Gastroesophageal sphincter (tissue), 4 donors: ENCODE data around the gene TMED10. TPM values are rescaled to one million over a fixed set of nuclear protein-coding genes. Genes with fewer than 3 reads are reported as not detected.

ENCODE experiments used
- ATAC-seq: fragments of 150-250 bp; one replicate; pipeline ENCODE4 v1.9.1; 2016; ENCODE audit warnings: mild to moderate bottlenecking, moderate library complexity
- H3K27ac ChIP-seq, 4 donors: fragments of 200-600 bp; sonication (generic) in 3 of 4; 1 replicate in 3 of 4; 2 replicates in 1 of 4; pipeline ENCODE4 v1.5.1; 2016 to 2019
- H3K27me3 ChIP-seq: fragments of 200-600 bp; sonication (generic); one replicate; pipeline ENCODE4 v1.5.1; 2019
- H3K36me3 ChIP-seq, 2 donors: fragments of 200-600 bp; sonication (generic); one replicate each; pipeline ENCODE4 v1.5.1; 2019; ENCODE audit warnings: control low read depth in 1 of 2
- H3K4me1 ChIP-seq, 3 donors: fragments of 200-600 bp; sonication (generic); 1 replicate in 2 of 3; 2 replicates in 1 of 3; pipeline ENCODE4 v1.5.1; 2016 to 2019; ENCODE audit warnings: control low read depth in 2 of 3
- H3K4me3 ChIP-seq, 2 donors: fragments of 200-600 bp; sonication (generic); one replicate each; pipeline ENCODE4 v1.5.1; 2019; ENCODE audit warnings: mild to moderate bottlenecking in 1 of 2, moderate library complexity in 1 of 2
- H3K9me3 ChIP-seq, 3 donors: fragments of 200-600 bp; sonication (generic); one replicate each; pipeline ENCODE4 v1.5.1; 2017 to 2019; ENCODE audit warnings: control low read depth in 2 of 3
- EP300 ChIP-seq: sonication (generic); formaldehyde crosslinking; IDR thresholded peaks from one replicate; pipeline ENCODE4 v1.6.1; 2017; ENCODE audit warnings: antibody characterized with exemption, mild to moderate bottlenecking
- POLR2A ChIP-seq, 2 donors: fragments of 450-650 bp; IDR thresholded peaks; one replicate each; pipeline ENCODE4 v1.6.1; 2017; ENCODE audit warnings: antibody characterized with exemption in 2 of 2, mild to moderate bottlenecking in 2 of 2, moderate library complexity in 1 of 2
- POLR2AphosphoS5 ChIP-seq: sonication (generic); formaldehyde crosslinking; IDR thresholded peaks from one replicate; pipeline ENCODE4 v1.6.1; 2017; ENCODE audit warnings: antibody characterized with exemption
- WGBS, 2 donors: methylation state at CpG; one replicate each; pipeline ENCODE4 v1.1.5; 2018; ENCODE audit warnings: low coverage in 1 of 2; 5-methylcytosine and 5-hydroxymethylcytosine counted together
- total RNA-seq, 4 donors: library from RNA; depleted of rRNA; stranded (reverse); fragments of >200 nt; gene quantifications; one replicate each; pipeline ENCODE4 v1.1.0, GENCODE V29; 2016
- TF ChIP-seq, protein P1 (sequence below), 4 experiments: fragments of 200-600 bp in 2 of 4; fragments of 450-650 bp in 2 of 4; sonication (generic) in 1 of 4; IDR thresholded peaks; one replicate each; pipeline ENCODE4 v1.5.1; 2017 to 2019; ENCODE audit warnings: antibody characterized with exemption in 4 of 4, mild to moderate bottlenecking in 2 of 4, moderate library complexity in 2 of 4

TMED10 gene
- total RNA-seq, 4 donors from 2014 or later, result 140 to 241 (median 162) TPM

DNA sequence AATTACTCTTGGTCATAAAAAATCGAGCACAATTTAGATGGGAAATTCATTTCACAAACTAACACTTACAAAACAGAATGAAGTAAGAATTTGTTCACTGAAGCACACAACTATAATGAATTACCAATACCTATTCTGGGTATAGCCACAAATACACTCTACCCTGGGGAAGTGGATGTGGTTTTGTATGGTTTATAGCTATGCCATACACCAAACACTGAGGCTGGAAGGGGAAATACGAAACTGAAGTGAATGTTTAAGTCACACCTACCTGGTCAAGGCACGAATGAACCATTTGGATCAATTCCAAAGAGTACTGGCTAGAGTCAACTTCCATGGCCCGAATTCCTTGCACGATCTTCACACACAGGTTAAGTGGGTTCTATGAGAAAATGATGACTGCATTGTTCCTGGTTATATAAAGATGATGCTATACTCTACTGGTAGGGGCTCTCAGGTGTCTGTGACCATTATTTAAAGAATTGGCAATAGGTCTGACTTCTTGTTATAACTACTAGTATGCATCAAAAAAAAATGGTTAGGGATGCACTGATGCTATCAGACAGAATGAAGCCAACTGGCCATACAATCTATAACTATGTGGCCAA, 62.4 kb downstream of the TMED10 start:
- no peaks in the 10 kb centered on the region for H3K4me1 ChIP-seq
- WGBS, 2 donors, result 72 to 84% methylated on average over 4 to 5 of the region's 5 CpGs
- peaks cover 13 to 100% of the 10 kb centered on the region in 2 donors for H3K36me3 ChIP-seq
- no peak for ATAC-seq
- TF ChIP-seq POLR2AphosphoS5 (no peak), POLR2A (IDR thresholded peaks at IDR 0.05) (no peak), EP300 (no peak)
- TF ChIP-seq, protein P1, sequence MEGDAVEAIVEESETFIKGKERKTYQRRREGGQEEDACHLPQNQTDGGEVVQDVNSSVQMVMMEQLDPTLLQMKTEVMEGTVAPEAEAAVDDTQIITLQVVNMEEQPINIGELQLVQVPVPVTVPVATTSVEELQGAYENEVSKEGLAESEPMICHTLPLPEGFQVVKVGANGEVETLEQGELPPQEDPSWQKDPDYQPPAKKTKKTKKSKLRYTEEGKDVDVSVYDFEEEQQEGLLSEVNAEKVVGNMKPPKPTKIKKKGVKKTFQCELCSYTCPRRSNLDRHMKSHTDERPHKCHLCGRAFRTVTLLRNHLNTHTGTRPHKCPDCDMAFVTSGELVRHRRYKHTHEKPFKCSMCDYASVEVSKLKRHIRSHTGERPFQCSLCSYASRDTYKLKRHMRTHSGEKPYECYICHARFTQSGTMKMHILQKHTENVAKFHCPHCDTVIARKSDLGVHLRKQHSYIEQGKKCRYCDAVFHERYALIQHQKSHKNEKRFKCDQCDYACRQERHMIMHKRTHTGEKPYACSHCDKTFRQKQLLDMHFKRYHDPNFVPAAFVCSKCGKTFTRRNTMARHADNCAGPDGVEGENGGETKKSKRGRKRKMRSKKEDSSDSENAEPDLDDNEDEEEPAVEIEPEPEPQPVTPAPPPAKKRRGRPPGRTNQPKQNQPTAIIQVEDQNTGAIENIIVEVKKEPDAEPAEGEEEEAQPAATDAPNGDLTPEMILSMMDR (IDR thresholded peaks at IDR 0.05), result no peak
- H3K27ac ChIP-seq, result no peak overlapping the region
- H3K4me3 ChIP-seq, result no peak overlapping the region
- H3K27me3 ChIP-seq, result no peaks in the 10 kb centered on the region
- H3K9me3 ChIP-seq, result no peaks in the 10 kb centered on the region

DNA sequence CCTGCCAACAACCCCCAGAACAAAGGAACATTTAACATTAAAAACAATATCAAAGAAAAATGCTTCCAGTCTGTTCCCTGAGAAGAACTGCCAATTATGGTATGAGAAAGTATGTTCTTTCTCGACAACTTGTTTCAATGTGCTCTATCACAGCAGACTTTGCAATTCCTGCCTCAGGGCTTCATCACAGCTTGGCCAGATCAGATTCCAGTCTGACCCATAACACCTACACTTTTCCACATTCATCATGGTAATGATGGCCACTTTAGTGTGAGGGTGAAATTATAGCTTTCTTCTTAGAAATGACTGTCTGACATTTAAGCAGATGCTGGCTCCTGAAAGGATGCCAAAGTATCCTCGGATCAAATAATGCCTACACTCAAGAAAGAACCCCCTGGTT, 66.5 kb downstream of the TMED10 start:
- Histone ChIP-seq H3K9me3 (no peaks in the 10 kb centered on the region), H3K36me3 (peaks cover 13 to 100% of the 10 kb centered on the region in 2 donors), H3K4me1 (no peaks in the 10 kb centered on the region), H3K27ac (no peak overlapping the region), H3K4me3 (no peak overlapping the region), H3K27me3 (no peaks in the 10 kb centered on the region)
- TF ChIP-seq EP300 (no peak), POLR2AphosphoS5 (no peak), POLR2A (IDR thresholded peaks at IDR 0.05) (no peak)
- TF ChIP-seq, protein P1 (IDR thresholded peaks at IDR 0.05), result no peak
- ATAC-seq, result no peak
- WGBS, 2 donors, result 40 to 83% methylated on average over 1 to 2 of the region's 2 CpGs

DNA sequence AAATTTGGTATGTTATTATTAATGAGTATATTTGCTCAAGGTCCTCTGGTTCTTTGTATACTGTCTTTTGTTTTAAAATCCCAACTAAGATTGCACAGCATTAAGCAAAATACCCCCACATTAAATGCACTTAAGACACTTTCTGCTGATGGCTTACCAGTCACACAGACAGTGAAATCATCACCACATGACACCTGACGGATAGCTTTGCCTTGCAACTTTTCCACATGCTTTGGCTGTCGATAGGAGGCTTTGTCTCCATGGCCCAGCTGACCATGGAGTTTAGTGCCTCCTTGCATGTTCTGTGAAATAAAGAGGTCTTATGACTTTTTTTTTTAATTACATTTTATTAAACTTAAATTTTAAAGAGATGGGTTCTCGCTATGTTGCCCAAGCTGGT, 69.2 kb downstream of the TMED10 start:
- H3K36me3 ChIP-seq, result peaks cover 11 to 100% of the 10 kb centered on the region in 2 donors
- no peak overlapping the region for H3K4me3 ChIP-seq
- WGBS, 2 donors, result 72 to 79% methylated on average over 2 of the region's 3 CpGs
- TF ChIP-seq, protein P1 (IDR thresholded peaks at IDR 0.05), result no peak
- TF ChIP-seq EP300 (no peak), POLR2AphosphoS5 (no peak), POLR2A (IDR thresholded peaks at IDR 0.05) (no peak)
- no peak overlapping the region for H3K27ac ChIP-seq
- no peaks in the 10 kb centered on the region for H3K4me1 ChIP-seq
- ATAC-seq, result no peak
- no peaks in the 10 kb centered on the region for H3K9me3 ChIP-seq
- no peaks in the 10 kb centered on the region for H3K27me3 ChIP-seq

DNA sequence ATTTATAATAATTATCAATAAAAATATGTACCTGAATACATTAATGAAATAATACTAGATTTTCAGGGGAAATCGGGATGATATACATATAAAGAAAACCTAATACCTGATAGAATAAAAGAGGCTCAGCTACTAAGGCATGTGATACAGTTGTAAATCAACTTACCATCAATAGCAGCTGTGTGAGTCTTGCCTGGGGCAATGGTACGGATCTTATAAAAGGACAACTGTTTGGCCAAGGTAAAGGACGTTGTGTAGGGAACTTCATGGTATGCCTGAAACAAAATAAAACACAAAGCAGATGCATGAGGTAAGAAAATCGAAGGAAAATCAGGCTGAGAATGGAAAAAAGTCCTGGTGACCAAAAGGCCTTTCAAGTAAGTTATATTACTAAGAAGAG, 74.9 kb downstream of the TMED10 start:
- TF ChIP-seq, protein P1 (IDR thresholded peaks at IDR 0.05), result no peak
- TF ChIP-seq EP300, result no peak
- no peak for TF ChIP-seq POLR2AphosphoS5
- no peak for TF ChIP-seq POLR2A (IDR thresholded peaks at IDR 0.05)
- no peaks in the 10 kb centered on the region for H3K4me1 ChIP-seq
- ATAC-seq, result no peak

DNA sequence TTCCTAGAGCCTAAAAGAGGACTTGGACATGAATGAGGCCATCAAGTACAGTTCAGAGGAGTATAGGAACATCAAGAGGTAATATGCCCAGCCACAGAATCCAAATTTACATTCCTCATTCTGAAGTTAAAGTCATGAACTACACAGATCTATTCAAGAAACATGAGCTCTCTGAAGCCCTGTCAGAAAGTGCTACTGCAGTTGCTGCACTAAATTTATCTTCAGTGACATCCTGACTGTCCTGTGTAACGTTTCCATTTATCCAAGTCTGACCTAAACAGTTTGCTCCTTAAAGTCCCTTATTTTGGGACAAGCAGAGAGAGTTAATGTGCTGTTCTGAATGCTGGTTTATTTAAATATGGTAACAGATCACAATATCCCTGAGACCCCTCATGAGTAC, 77.7 kb downstream of the TMED10 start:
- WGBS, 2 donors, result 20 to 100% methylated on average over 1 of the region's 1 CpG
- no peaks in the 10 kb centered on the region for H3K27me3 ChIP-seq
- peaks cover 10 to 99% of the 10 kb centered on the region in 2 donors for H3K36me3 ChIP-seq
- TF ChIP-seq, protein P1 (IDR thresholded peaks at IDR 0.05), result no peak
- no peak for TF ChIP-seq POLR2AphosphoS5
- no peak for TF ChIP-seq POLR2A (IDR thresholded peaks at IDR 0.05)
- TF ChIP-seq EP300, result no peak
- no peak overlapping the region for H3K4me3 ChIP-seq
- ATAC-seq, result no peak
- H3K9me3 ChIP-seq, result no peaks in the 10 kb centered on the region
- no peak overlapping the region for H3K27ac ChIP-seq
- no peaks in the 10 kb centered on the region for H3K4me1 ChIP-seq

More for the DNA sequence above, 74.9 kb downstream of the TMED10 start:
- 74 to 89% methylated on average over 4 of the region's 4 CpGs for WGBS, 2 donors
- no peaks in the 10 kb centered on the region for H3K9me3 ChIP-seq
- no peak overlapping the region for H3K27ac ChIP-seq
- H3K27me3 ChIP-seq, result no peaks in the 10 kb centered on the region
- H3K4me3 ChIP-seq, result no peak overlapping the region
- peaks cover 3 to 99% of the 10 kb centered on the region in 2 donors for H3K36me3 ChIP-seq
